CD4-positive, alpha-beta T cell treated with Interleukin-12 subunit alpha and Interleukin-12 subunit beta, for 1 hour (primary cell): ENCODE data around the gene MAFG.

Experiments used
- DNase-seq: peaks from one replicate; pipeline ENCODE4 v3.0.0-alpha.2; 2020

The MAFG gene

DNA sequence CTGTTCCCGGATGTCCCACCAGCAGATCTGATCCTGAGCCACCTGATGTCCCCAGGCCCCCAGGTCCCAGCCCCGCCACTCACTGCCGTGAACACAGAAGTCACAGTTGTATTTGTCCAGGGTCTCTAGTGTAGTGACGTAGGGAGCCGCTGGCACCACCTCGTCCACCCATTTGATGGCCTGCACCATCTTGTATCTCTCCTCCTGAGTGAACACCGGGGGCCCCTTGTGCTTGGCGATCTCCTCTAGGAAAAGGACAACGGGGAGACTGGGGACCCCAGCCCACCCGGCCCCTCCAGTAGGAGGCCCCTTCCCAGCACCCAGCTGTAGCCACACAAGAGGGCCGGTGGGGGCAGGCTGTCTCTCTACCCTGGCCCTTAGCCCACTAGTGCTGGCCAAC, 18.7 kb downstream of the MAFG start:
- no peak for DNase-seq

DNA sequence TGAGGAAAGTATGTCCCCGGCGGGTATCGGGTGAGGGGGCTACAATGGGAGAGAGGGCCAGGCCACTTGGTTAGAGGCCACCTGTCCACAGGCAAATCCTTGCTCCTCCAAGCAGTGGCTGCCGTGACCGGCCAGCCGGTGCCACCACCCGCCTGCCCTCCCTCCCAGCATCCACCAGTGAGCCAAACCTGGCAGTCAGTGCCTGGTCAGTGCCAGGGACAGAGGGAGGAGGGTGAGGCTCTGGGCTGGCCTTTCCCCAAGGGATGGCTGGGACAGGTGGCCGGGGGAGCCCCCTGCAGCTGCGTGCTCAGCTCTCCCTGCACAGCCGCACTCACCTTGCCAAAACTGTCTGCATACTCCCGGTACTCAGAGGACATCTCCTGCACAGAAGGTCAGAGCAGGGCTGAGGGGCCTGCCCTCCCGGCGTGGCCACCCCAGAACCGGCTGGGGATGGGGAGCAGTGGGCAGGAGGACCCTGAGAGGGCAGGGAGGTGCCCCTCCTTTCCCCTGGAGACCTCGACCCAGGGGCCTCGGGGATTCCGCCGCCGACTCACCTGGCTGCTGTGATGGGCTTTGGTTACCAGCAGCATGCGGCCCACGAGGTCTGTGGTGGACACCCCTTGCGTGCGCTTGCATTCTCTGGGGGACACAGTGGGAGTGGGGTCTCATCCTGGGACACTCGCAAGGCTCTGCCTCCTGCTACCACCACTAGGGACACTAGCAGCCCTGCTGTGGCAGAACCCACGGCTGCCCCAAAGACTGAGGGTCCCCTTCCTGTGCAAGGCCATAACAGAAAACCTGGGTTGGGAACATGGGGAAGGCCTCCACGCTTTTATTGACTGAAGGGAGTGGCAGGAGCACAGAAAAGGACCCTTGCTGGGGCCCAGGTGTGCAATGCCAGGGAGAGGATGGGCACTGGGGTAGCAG, 20.1 kb downstream of the MAFG start:
- no peak for DNase-seq

GRCh38 chr17:81906476-81907218, 20.9 kb downstream of the MAFG start:
- DNase-seq: no peak

DNA sequence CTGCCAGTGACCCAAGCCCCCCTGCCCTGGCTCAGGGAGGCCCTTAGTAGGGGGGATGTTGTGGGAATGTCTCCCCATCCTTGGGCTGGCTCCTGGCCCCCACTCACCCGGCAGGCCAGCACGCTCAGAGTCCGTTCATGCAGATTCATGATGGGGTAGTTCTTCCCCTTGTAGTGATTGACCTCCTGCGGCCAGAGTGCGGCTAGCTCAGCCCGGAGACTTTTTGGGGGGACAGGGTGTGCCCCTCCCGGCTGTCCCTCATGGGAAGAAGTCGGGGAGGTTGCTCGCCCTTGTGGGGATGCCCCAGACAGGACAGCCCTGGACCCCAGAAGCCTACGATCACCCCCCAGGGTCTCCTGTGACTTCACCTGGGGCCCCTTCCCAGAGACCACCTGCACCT, 21.5 kb downstream of the MAFG start:
- no peak for DNase-seq

DNA sequence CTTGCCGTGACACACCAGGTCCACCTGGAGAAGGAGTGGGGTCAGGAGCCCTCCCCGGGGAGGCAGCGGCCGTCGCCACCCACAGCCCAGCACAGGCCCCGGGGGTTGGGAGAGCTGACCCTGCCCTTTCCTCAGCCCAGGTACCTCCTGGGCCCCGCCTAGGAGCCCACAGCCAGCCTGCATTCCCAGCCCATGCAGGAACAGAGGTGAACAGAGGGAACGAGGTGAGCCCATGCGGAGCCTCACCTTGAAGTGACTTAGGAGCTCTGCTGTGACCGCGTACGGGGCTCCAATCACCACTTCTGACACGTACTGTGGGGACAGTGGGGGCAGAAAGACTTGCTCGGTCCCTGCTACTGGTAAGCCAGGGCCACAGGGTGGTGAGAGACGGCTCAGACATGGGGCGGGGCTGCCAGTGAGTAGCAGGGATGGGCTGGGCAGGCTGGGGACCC, 22.1 kb downstream of the MAFG start:
- no peak for DNase-seq

DNA sequence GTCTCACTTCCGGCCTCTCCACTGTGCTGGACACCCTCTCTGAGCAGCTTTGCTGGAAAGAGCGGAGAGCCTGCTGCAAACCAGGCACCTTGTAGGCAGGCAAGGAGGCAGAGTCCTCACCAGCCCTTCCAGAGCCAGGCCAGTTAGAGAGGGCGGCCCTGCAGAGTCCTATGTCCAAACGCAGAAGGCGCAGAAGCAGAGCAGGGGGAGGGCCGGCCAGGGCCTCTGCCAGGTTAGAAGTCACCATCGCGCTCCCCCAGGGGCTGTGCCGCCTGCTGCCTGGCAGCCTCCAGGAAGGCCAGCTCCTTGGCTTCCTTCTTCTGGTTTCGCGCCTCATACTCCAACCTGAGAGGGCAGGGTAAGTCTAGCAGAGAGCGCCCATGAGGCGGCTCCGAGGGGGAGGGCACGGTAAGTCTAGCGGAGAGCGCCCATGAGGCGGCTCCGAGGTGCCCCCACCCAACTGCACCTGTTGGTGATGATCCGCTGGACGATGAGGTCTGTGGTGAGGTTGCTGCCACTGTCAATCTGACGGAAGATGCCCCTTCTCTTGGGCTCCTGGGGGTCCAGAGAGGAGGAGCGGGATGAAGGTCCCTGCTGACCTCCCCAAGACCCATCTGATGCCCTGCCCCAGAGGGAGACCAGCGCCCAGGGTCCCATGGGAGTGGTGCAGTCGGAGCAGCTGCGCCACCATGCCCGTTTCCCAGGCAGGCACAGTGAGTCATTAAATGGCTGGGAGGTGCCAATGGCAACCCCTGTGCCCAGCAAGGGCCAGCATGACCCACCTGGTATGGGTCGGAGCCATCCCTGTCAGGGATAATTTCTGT, 22.7 kb downstream of the MAFG start:
- DNase-seq: no peak

GRCh38 chr17:81903896-81904599, 23.5 kb downstream of the MAFG start:
- DNase-seq: no peak

GRCh38 chr17:81903415-81903831, 24.1 kb downstream of the MAFG start:
- DNase-seq: no peak

DNA sequence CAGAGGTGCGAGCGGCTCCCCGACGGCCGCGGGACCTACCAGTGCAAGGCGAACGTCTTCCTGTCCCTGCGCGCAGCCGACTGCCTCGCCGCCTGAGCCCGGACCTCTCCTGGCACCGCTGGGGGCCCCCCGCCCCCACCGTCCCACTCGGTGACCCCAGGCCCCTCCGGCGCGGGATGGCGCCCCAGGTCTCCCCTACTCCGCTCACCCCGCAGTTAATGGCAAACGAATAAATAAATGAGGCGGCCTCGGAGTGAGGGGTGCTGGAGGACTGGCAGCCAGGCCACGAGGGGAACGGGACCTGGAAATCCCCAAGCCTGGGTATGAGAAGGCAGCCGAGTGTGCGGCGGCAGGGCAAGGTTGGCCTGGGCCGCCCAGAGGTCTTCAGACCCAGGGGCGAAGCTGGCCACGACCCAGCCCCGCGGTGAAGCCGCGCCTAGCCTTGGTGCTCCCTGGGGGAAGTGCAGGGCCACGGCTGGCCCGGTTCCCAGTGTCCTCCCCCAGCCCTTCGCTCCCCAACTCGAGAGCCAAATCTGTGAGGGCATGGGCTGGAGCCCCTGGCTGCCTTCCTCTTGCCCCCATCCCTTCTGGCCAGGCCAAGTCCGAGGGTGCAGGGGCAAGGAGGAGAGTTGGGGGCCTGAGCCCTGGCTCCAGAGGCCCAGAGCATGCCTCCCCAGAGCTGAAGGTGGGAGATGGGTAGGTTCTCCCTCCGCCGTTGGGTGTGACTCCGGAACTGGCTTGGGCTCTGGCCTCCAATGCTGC, 24.7 kb downstream of the MAFG start:
- DNase-seq: no peak

GRCh38 chr17:81902023-81902652, 25.4 kb downstream of the MAFG start, which contains the start of gene NPB:
Gene NPB (plus strand): TSS chr17:81902238. CDS start chr17:81902278, 40 bp downstream.
- peak; percentile 15 for DNase-seq

DNA sequence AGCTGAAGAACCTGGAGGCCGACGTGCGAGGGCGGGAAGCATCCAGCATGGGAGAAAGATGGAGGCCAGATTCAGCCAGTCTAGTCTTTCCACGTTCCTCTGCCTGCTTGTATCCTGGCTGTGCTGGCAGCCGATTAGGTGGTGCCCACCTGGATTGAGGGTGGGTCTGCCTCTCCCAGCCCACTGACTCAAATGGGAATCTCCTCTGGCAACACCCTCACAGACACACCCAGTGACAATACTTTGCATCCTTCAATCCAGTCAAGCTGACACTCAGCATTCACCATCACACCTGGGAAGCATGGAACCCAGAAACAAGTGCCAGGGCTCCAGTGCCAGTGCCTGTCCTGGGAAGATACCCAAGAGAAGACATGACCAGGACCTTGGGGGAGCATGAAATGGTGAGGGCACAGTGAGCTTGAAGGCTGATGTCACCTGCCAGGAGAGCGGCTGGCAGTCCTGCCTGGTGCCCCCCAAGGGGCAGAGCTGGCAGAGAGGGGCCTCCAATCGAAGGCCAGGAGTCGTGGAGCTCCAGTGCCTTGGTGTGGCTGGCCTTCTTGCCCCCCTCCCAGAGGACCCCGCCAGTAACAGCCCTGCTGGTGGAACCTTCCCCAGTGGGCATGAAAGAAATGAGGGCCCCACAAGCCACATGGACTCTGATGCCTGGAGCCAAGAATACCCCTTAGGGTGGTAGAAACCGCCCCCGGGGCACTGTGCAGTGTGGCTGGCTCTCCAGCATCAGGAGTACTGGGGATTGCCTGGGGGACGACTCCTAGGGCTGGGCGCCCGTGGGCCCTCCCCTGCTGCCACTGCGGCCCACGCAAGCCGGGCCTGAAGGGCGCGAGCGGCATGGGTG, 26.1 kb downstream of the MAFG start:
- DNase-seq: no peak

- no peak for DNase-seq
These were observed 27.2 kb downstream of the MAFG start for GRCh38 chr17:81900181-81900820.

DNA sequence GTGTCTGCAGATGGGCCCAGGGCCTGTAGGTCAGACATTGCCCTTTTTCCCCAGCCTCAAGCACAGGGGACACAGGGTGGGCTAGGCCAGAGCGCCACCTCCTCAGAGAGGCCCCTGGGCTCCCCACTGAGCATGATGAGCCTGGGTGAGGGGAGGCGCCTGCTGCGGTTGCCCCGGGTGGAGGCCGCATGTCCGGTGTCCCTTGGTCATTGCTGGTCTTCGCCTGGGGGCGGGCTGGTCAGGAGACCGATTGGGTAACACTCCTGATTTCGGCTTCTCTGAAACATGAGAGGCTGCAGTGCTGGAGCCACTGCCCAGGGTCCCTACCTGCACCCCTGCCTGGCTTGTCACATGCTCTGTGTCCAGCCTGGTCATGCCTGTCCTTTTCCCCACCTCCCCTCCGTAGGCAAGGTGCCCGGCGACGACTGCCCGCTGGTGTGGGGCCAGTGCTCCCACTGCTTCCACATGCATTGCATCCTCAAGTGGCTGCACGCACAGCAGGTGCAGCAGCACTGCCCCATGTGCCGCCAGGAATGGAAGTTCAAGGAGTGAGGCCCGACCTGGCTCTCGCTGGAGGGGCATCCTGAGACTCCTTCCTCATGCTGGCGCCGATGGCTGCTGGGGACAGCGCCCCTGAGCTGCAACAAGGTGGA, 27.9 kb downstream of the MAFG start:
- no peak for DNase-seq

DNA sequence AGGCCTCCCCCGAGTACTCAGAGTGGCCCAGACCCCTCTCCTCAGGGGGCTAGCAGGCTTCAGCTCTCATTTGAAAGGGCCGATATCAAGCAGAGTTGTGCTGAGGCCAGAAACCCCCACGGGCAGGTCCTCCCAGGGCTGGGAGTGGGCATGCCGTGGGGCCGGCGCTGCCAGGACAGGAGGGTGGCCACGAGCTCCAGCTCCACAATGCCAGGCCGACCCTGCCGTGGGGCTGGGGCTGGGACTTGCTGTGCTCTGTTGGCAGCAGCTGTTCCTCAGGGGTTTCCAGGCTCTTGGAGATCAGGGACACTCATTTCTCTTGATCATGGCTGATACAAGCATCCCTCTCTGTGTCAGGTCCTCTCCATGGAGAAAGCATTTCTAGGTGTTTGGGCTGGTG, 28.6 kb downstream of the MAFG start:
- DNase-seq: no peak

GRCh38 chr17:81898029-81898866, 29.3 kb downstream of the MAFG start:
- DNase-seq: no peak

GRCh38 chr17:81895400-81895799, 32.1 kb downstream of the MAFG start:
- DNase-seq: no peak

DNA sequence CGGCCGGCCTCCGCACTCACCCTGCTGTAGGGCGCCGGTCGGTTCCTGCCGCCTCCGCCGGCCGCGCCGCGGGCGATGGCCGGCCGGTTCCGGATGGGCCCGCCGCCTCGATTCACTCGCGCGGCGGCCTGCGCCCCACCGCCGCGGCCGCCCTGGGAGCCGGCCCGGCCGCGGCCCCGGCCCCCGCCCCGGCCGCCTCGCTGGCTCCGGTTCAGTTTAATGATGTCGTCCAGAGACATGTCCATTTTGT, 36.3 kb downstream of the MAFG start:
- no peak for DNase-seq
